Hepatocyte (in vitro differentiated cells): Measurements from ENCODE around the gene PEX26.

Experiments used
- CTCF ChIP-seq: fragments of 200-600 bp; sonication (generic); IDR thresholded peaks from 2 replicates; pipeline ENCODE4 v1.5.1; 2016; ENCODE audit warnings: antibody characterized with exemption, mild to moderate bottlenecking; ENCODE audit not compliant: poor library complexity
- EZH2 ChIP-seq: fragments of 200-600 bp; sonication (generic); IDR thresholded peaks from 2 replicates; pipeline ENCODE4 v1.6.1; 2016; ENCODE audit warnings: antibody characterized with exemption, mild to moderate bottlenecking, borderline replicate concordance
- EZH2phosphoT487 ChIP-seq: fragments of 200-600 bp; sonication (generic); IDR thresholded peaks from one replicate; pipeline ENCODE4 v1.6.1; 2018; ENCODE audit warnings: antibody characterized with exemption, mild to moderate bottlenecking, low read depth, moderate library complexity; ENCODE audit not compliant: unreplicated experiment, severe bottlenecking

GRCh38 chr22:18064636-18065035, 13.2 kb upstream of the PEX26 start:
- no peak for TF ChIP-seq CTCF
- TF ChIP-seq EZH2 = no peak
- no peak for TF ChIP-seq EZH2phosphoT487
